NB4 (cell line): ENCODE data around the gene WNT7A.
"Not testable (repeated sequence)": the region's sequence is repeated elsewhere in the genome, so short reads cannot be mapped to it uniquely, and the experiment has no call there.

Experiments
- DNase-seq: peaks from one replicate; pipeline ENCODE4 v3.0.0; 2010; ENCODE audit warnings: low read depth
- H3K4me3 ChIP-seq: one replicate; pipeline ENCODE4 v1.5.1; 2011; ENCODE audit warnings: mild to moderate bottlenecking, low read depth, low read length, moderate library complexity
- CTCF ChIP-seq: IDR thresholded peaks from one replicate; pipeline ENCODE4 v1.5.1; 2012; ENCODE audit warnings: low read depth, low read length
- MAX ChIP-seq: IDR thresholded peaks from 2 replicates; pipeline ENCODE4 v1.6.1; 2011; ENCODE audit warnings: low read depth, low read length
- MYC ChIP-seq: IDR thresholded peaks from 2 replicates; pipeline ENCODE4 v1.6.1; 2011; ENCODE audit warnings: low read depth, low read length
- POLR2A ChIP-seq: IDR thresholded peaks from 2 replicates; pipeline ENCODE4 v1.6.1; 2011; ENCODE audit warnings: mild to moderate bottlenecking; ENCODE audit not compliant: insufficient read length; ENCODE audit errors: extremely low read depth

WNT7A gene

GRCh38 chr3:13879946-13880810 lies at the start of gene WNT7A:
WNT7A (minus strand) TSS chr3:13880071; CDS start chr3:13879816, 255 bp downstream.
- TF ChIP-seq CTCF = peak; percentile 9
- TF ChIP-seq MAX = no peak
- no peak for TF ChIP-seq MYC
- H3K4me3 ChIP-seq = no peak within 1 kb of the TSS

GRCh38 chr3:13928741-13929140 lies 48.9 kb upstream of the WNT7A start:
- DNase-seq, H3K4me3 ChIP-seq: not testable (repeated sequence)

More at GRCh38 chr3:13879946-13880810, at the start of gene WNT7A:
- DNase-seq = no peak

- peak; percentile 7 for DNase-seq
- TF ChIP-seq CTCF = peak; percentile 7
- no peak for TF ChIP-seq MAX
Measured at GRCh38 chr3:13927295-13927694, 47.4 kb upstream of the WNT7A start.

GRCh38 chr3:13916375-13916774 lies 36.5 kb upstream of the WNT7A start:
- DNase-seq = no peak
- no peak overlapping the region for H3K4me3 ChIP-seq
- no peak for TF ChIP-seq CTCF
- no peak for TF ChIP-seq MYC
- TF ChIP-seq MAX = no peak
- no peak for TF ChIP-seq POLR2A

More at GRCh38 chr3:13927295-13927694, 47.4 kb upstream of the WNT7A start:
- no peak overlapping the region for H3K4me3 ChIP-seq

GRCh38 chr3:13902648-13903238 lies 22.9 kb upstream of the WNT7A start:
- H3K4me3 ChIP-seq = no peak overlapping the region
- no peak for TF ChIP-seq MYC
- no peak for TF ChIP-seq POLR2A
- no peak for TF ChIP-seq MAX
- TF ChIP-seq CTCF = no peak
- DNase-seq = no peak

- TF ChIP-seq MYC (no peak), POLR2A (no peak), CTCF (no peak), MAX (no peak)
- no peak for DNase-seq
- no peak overlapping the region for H3K4me3 ChIP-seq
Measured at GRCh38 chr3:13901935-13902584, 22.2 kb upstream of the WNT7A start.
